ENCODE results near the gene FAM3B.
"Not testable (repeated sequence)": the region's sequence is repeated elsewhere in the genome, so short reads cannot be mapped to it uniquely, and the experiment has no call there.

Gene FAM3B

GRCh38 chr21:41349619-41350390 is 33.2 kb downstream of the FAM3B start:
- no peak for DNase-seq (ENCODE audit: low read depth)

DNA sequence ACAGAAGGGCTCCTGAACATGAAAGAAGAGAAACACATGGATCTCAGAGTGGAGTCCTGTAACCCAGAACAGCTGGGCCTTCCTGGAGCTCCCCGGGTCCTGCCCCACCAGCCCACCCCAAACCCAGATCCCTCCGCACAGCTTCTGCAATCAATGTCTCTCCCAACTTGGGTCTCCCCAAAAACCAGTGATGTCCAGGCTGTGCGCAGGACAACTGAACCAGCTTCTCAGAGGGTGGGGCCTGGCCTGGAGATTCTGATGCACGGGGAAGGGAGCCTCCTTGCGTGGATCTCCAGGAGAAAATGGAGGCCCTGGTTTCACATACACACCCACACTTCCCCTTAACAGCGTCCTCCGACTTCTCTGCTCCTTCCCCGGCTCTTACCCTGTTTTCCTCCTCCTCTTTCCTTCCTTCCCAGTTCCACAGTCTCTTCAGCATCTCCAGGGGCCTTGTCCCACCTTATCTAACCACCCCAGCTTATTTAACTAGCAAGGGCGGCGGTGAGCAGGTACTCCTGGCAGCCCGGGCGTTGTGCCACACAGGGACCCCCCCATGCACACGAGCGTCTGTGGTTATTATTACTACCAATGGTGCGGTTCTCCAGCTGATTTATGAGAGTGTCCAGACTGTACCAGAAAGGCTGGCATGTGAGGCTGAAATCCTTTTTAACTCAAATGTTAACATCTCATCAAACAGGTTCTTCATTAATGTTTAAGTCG is 34.0 kb downstream of the FAM3B start:
- no peak for DNase-seq (ENCODE audit: low read depth)

- no peak for DNase-seq (ENCODE audit: low read depth)
Measured at GRCh38 chr21:41357546-41357945, 40.9 kb downstream of the FAM3B start.

DNA sequence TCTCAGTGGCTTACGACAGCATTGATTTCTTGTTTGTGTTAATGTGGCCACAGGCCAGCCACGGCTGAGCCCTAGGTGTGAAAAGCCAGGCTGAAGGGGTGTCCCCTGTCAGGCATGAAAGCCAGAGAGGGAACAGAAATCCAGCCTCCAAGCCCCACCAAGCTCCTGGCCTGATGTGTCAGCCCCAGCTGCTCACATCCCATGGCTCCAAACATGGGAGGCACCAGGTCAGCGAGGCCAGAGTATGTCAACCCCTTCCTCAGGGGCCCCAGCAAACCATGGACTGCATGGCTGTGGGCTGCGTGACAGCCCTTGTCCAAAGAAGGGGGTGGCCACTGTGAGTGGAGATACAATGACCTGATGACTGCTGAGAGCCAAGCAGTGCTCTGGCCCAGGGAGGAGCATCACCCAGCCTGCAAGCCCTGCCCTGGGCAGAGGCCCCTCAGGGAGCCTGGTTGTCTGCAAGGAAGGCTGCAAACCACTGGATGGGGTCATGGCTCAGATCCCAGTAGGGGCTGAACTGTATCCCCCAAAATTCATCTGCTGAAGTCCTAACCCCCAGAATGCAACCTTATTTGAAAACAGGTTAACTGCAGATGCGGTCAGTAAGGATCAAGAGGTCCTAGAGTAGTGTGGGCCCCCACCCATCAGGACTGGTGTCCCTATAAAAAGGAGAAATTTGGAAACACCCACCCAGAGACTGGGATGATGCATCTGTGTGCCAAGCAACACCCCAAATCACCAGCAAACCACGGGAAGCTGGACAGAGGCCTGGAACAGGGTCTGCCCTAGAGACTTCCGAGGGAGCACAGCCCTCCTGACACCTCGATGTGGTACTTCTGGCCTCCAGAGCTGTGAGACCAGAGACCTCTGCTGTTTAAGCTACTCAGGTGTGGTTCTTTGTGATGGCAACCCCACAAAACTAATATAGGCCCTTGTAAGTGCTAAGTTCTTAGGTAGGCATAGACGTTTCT is 41.9 kb downstream of the FAM3B start:
- no peak for DNase-seq (ENCODE audit: low read depth)

GRCh38 chr21:41359286-41359685 is 42.7 kb downstream of the FAM3B start:
- DNase-seq (ENCODE audit: low read depth) = no peak

DNA sequence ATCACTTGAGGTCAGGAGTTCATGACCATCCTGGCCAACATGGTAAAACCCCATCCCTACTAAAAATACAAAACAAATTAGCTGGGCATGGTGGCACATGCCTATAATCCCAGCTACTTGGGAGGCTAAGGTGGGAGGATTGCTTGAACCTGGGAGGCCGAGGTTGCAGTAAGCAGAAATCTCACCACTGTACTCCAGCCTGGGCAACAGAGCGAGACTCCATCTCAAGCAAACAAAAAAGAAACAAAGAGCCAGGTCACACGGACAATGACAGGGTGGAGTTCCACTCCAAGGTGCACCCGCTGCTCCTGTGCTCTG is 43.1 kb downstream of the FAM3B start:
- DNase-seq (ENCODE audit: low read depth) = not testable (repeated sequence)

GRCh38 chr21:41360072-41360821 is 43.6 kb downstream of the FAM3B start:
- DNase-seq (ENCODE audit: low read depth) = no peak

DNA sequence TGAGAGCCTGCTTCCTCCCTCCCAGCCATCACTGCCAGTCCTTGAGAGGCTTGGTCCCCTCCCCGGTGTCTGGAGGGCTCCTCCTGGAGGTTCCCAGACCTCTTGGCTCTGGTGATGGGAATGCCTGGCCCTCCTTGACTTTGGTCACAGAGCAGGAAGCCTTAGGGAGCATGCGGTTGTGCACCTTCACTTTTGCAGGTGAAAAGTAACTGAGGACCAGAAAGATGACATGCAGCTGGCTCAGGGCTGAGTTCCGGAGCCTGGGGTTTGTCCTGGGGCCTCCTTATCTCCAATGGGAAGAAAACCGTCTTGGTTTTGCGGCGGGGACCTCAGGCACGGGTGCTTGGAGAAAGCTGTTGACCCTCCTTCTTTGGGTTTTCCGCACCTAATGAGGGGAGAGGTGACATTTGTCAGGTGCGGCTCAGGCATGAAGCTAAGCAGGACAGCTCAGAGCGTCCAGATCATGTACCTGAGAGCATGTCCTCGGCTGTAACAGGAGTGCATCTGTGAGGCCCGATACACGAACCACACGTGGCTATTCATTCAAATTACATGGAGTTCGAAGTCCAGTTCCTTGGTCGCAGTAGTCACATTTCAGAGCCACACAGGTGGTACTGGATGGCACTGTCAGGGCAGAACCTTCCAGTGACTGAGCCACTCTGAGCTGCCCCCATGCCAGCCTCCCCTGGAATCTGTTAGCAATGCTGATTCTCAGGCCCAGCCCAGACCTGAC is 44.6 kb downstream of the FAM3B start:
- no peak for DNase-seq (ENCODE audit: low read depth)

DNA sequence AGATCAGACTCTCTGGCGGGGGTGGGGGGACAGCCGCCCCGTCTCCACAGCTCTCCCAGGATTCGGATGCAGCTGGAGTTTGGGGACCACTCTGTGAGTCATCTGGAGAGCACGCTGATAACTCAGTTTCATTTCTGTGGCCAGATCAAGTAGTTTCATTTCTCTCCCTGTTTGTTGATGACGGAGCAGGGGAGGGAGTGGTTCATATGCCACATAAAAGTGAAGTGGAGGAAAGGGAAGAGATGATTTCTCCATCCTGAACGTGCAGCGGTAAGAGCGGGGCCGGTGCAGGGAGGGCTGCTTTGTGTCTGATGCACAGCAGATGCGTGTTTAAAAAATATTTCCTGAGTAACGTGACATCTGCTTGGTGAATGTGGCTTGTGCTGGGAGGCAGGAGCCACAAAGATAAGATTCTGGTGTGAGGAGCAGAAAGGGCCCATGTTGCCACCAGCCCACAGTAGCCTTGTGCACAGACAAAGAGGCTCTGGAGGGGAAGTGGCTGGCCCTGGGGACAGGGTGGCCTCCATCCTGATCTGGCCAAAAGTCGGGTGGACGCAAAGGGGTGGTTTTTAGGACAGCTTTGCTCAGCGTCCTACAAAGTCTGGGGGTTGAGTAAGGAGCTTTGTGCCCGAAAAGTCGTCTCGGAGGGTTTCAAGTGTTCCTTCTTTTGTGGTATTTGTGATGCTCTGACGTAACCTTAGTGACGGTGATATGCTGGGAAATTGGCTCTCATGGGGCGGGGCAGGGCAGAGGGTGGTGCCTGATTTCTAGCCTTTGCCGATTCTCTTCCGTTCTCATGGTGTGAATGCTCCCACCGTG is 45.4 kb downstream of the FAM3B start, which contains the start of gene MX2:
Gene MX2, plus strand, starts transcription at position 242 of the 819 bp plus-strand sequence. CDS start 14,880 bp downstream, outside the sequence.
- peak; percentile 80 for DNase-seq (ENCODE audit: low read depth)

DNA sequence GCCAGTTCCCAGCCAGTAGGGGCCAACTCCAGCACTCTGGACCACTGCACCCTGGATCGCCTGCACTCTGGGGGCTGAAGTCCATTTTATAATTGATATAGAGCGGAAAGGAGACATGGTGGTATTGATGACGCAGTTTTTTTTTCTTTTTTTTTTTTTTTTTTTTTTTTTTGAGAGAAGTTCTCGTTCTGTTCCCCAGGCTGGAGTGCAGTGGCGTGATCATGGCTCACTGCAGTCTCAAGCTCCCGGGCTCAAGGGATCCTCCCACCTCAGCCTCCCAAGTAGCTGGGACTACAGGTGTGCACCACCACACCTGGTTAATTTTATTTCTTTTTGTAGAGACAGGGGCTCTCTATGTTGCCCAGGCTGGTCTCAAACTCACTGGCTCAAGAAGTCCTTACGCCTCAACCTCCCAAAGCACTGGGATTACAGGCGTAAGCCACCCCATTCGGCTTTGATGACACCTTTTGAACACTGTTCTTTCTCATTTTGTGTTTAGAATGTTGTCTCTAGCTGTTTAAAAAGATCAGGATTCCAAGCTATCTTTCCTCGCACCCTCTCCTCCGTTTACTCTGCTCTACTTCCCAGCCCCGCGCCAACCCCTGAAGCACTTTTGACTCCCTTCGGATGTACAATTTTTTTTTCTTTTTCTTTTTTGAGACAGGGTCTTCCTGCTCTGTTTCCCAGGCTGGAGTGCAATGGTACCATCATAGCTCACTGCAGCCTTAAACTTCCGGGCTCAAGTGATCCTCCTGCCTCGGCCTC is 46.2 kb downstream of the FAM3B start:
- no peak for DNase-seq (ENCODE audit: low read depth)

DNA sequence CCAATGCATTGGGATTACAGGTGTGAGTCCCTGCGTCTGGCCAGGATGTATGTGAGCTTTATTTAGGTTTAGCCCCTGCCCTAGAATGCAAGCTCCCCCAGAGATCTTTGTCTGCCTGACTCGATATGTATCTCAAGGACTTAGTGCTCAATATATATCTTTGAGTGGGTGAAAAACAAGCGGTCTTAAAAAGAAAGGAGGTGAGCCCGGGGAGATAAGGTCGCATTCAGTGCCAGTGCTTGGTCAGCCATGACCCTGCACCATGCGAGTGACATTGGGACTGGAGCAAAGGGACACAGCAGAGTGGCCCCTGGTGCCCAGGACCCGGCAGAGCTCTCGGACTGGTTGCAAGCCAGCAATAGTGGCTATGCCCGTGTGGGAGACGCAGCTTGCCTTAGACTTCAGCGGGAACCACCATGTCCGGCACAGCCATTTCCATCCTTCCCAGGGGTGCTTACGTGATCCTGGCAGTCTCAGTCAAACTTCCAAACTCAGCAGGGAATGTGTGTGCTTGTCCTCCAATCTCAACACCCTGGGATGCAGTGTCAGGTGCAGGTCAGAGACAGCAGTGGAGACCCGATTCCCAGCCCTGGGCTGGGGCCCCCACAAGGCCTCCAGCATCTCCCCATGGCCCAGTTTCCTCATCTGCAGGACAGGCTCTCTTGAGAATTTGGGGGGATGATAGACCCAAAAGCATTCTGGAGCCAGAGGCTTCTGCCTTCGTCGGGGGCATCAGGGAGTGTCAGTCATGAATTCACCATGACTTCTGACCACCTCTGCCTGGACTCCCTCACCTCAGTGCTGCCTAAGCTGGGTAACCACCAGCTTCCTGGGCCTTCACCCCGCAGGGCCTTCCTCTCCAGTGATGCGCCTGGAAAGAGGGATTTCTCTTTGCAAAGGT is 47.0 kb downstream of the FAM3B start:
- no peak for DNase-seq (ENCODE audit: low read depth)

DNA sequence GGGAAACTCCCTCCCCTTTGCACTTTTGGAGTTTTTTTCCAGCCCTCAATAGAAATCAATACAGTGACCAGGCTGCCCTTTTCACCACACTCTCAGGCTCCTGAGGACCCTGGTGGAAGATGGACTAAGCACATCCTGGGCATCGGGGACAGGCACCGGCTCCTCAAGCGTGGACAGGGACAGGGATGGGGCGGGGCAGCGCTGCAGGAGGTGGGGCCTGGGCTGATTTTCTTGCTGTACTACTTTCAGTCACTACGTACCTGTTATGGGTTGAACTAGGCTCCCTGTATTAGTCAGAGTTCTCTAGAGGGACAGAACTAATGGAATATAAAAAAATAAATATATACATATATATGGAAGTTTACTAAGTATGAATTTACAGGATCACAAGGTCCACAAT is 47.7 kb downstream of the FAM3B start:
- no peak for DNase-seq (ENCODE audit: low read depth)

DNA sequence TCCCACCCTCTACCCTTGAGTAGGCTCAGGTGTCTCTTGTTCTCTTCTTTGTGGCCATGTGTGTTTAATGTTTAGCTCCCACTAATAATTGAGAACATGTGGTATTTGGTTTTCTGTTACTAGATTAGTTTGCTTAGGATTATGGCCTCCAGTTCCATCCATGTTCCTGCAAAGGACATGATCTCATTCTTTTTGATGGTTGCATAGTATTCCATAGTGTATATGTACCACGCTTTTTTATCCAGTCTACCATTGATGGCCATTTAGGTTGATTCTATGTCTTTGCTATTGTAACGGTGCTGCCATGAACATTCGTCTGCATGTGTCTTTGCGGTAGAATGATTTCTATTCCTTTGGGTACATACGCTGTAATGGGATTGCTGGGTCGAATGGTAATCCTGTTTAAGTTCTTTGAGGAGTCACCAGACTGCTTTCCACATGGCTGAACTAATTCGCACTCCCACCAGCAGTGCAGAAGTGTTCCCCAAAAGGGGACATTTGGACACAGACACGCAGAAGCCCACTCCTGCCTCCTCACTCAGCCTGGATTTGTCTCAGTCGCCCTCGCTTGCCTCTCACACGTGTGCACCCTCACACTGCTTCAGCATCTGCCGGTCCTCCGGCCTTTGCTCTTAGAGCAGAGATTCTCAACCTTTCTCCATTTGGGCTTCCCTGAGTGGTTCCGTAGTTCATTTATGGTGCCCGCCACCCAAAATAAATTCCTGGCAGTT is 48.9 kb downstream of the FAM3B start:
- no peak for DNase-seq (ENCODE audit: low read depth)

- no peak for DNase-seq (ENCODE audit: low read depth)
Measured at GRCh38 chr21:41366522-41367151, 50.0 kb downstream of the FAM3B start.

DNA sequence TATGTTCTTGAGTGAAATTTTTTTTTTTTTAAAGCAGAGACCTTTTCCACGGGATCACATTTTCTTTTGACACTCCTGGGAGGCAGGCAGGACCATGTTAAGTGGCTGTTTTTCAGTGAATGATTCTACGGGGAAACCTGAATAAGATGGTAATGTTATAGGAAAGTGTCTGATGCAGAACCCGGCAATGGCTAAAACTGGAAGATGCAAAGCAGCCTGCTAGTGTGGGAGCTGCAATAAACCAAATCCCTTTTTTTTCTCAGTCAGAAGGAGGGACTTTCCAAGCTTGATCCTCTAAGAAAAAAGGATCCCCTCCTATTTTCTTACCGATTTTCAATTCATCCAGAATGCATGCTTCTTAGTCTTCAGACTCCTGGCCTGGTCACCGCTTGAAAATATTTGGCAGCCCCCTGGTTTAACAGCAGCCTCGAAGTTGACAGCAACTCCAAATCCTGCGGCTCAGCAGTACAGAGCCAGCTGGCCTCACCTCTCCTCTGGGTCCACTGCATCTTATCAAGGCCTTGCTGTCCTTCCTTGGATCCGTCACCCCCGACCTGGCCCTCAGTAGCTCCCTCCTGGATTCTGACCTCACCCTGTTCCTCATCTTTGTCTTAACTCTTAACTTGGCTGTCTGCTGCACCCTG is 50.8 kb downstream of the FAM3B start:
- no peak for DNase-seq (ENCODE audit: low read depth)

DNA sequence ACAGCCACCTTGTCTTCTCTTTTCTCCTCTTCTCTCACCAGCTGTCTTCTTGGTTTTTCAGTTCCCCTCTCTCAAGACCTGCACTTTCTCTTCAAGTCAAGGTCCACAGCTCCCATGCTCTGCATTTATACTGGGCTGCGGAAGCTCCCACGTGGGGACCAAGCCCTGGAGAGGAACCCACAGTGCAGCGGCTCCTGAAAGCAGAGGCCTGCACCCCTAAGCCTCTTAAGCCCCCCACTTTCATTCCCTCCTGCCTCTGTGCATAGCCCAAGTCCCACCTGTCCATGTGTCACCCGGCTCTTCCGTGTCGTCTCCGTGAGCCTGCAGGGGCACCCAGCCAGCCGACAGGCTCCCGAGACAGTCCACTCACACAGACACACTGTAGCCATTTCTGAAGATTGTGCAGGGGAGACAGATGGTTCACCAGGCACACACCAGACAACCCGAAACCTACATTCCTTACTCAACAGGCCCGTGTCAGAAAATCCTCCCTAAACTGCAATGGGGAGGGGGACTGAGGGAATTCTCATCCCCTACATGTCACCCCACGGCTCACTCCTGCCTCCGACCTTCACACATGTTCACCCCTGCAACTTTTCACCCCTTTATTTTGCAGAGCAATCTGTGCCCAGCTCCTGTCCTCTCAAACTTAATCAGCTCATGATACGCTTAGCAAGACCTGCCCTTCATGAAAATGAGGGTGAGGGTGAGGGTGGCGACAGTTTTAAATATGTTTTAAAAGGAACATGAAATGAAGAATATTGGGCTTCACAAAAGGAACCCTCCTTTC is 51.5 kb downstream of the FAM3B start:
- no peak for DNase-seq (ENCODE audit: low read depth)

Data from T follicular helper cell (primary cell).